HG03457 (cell line): ENCODE data around the gene ATP8B4.
"Not testable (repeated sequence)": the region's sequence is repeated elsewhere in the genome, so short reads cannot be mapped to it uniquely, and the experiment has no call there.

Experiments
- ATAC-seq: cut with Tn5 transposase; IDR thresholded peaks from one replicate; pipeline ENCODE4 v1.9.1; 2021; ENCODE audit warnings: moderate number of reproducible peaks; ENCODE audit not compliant: unreplicated experiment

The ATP8B4 gene

GRCh38 chr15:49964551-49964950, 154.5 kb downstream of the ATP8B4 start:
- no peak for ATAC-seq

GRCh38 chr15:49964061-49964460, 155.0 kb downstream of the ATP8B4 start:
- no peak for ATAC-seq

GRCh38 chr15:49963033-49963772, 155.8 kb downstream of the ATP8B4 start:
- ATAC-seq, result not testable (repeated sequence)

- no peak for ATAC-seq
These were observed 156.9 kb downstream of the ATP8B4 start for GRCh38 chr15:49962044-49962602.

GRCh38 chr15:49953421-49953820, 165.6 kb downstream of the ATP8B4 start:
- no peak for ATAC-seq

- ATAC-seq, result no peak
These were observed 172.4 kb downstream of the ATP8B4 start for GRCh38 chr15:49946681-49947080.

- no peak for ATAC-seq
These were observed 184.5 kb downstream of the ATP8B4 start for GRCh38 chr15:49934487-49934886.

- no peak for ATAC-seq
These were observed 191.7 kb downstream of the ATP8B4 start for GRCh38 chr15:49927189-49927861.

GRCh38 chr15:49926740-49927139, 192.3 kb downstream of the ATP8B4 start:
- no peak for ATAC-seq

- ATAC-seq, result no peak
These were observed 195.4 kb downstream of the ATP8B4 start for GRCh38 chr15:49923671-49924070.

GRCh38 chr15:49919034-49919433, 200.0 kb downstream of the ATP8B4 start:
- no peak for ATAC-seq

GRCh38 chr15:49918121-49918520, 200.9 kb downstream of the ATP8B4 start:
- no peak for ATAC-seq

GRCh38 chr15:49916998-49917397, 202.0 kb downstream of the ATP8B4 start:
- no peak for ATAC-seq

GRCh38 chr15:49915822-49916221, 203.2 kb downstream of the ATP8B4 start:
- ATAC-seq, result no peak

- ATAC-seq, result no peak
These were observed 210.1 kb downstream of the ATP8B4 start for GRCh38 chr15:49908933-49909295.

- ATAC-seq, result no peak
These were observed 210.6 kb downstream of the ATP8B4 start for GRCh38 chr15:49908236-49908932.

GRCh38 chr15:49906966-49907365, 212.1 kb downstream of the ATP8B4 start:
- ATAC-seq, result no peak

GRCh38 chr15:49905221-49905620, 213.8 kb downstream of the ATP8B4 start:
- no peak for ATAC-seq

GRCh38 chr15:49904296-49904695, 214.7 kb downstream of the ATP8B4 start:
- no peak for ATAC-seq

GRCh38 chr15:49902685-49903501, 216.1 kb downstream of the ATP8B4 start:
- no peak for ATAC-seq
